Dedifferentiated amniotic fluid mesenchymal stem cell (primary cell): ENCODE results near the gene RARA.

Source experiments
- DNase-seq: peaks from one replicate; pipeline ENCODE4 v3.0.0-alpha.2; 2016; ENCODE audit errors: extremely low spot score

Gene RARA

GRCh38 chr17:40327735-40328385 is 18.9 kb downstream of the RARA start:
- no peak for DNase-seq

- no peak for DNase-seq
These were observed 19.4 kb downstream of the RARA start for GRCh38 chr17:40328386-40328766.

- DNase-seq, result no peak
These were observed 21.1 kb downstream of the RARA start for GRCh38 chr17:40329839-40330794.

- no peak for DNase-seq
These were observed 22.0 kb downstream of the RARA start for GRCh38 chr17:40330850-40331470.

- no peak for DNase-seq
These were observed 23.0 kb downstream of the RARA start for GRCh38 chr17:40331743-40332641.

GRCh38 chr17:40333781-40334448 is 24.9 kb downstream of the RARA start:
- DNase-seq, result no peak

- no peak for DNase-seq
These were observed 26.6 kb downstream of the RARA start for GRCh38 chr17:40335620-40336019.

GRCh38 chr17:40337351-40337750 is 28.4 kb downstream of the RARA start:
- no peak for DNase-seq

- DNase-seq, result no peak
These were observed 29.1 kb downstream of the RARA start for GRCh38 chr17:40338058-40338457.

- DNase-seq, result no peak
These were observed 30.1 kb downstream of the RARA start for GRCh38 chr17:40338941-40339649.

GRCh38 chr17:40340327-40340726 is 31.3 kb downstream of the RARA start:
- no peak for DNase-seq

GRCh38 chr17:40340880-40341807 is 32.2 kb downstream of the RARA start:
- DNase-seq, result no peak

GRCh38 chr17:40341808-40342503 is 33.0 kb downstream of the RARA start:
- no peak for DNase-seq

- DNase-seq, result no peak
These were observed 33.7 kb downstream of the RARA start for GRCh38 chr17:40342504-40343218.

GRCh38 chr17:40343219-40344119 is 34.5 kb downstream of the RARA start:
- no peak for DNase-seq

- no peak for DNase-seq
These were observed 35.6 kb downstream of the RARA start for GRCh38 chr17:40344421-40345160.
